ENCODE measurements around the gene MOCS3. TPM values are rescaled to one million over a fixed set of nuclear protein-coding genes. Genes with fewer than 3 reads are reported as not detected.
A peak's percentile ranks its signal among the peaks of the same experiment; 100 is the strongest.

MOCS3 gene
- total RNA-seq, 1 donor from 2014 or later: 3.2 TPM

DNA sequence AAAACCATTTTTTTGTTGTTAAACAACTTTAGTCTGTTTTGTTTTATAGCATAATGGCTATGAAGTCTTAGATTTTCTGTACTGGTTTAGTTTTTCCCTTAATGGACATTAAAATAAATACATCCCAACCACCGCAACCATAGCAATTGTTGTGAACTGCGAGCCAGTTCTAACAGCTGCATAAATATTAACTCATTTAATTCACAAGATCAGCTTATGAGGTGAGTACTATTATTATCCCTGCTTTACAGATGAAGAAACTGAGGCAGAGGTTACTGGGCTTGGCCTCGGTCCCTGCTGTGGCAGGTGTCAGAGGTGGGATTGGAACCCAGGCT, 23.1 kb downstream of the MOCS3 start:
- no peak for DNase-seq (ENCODE audit: extremely low spot score in 2 of 2)
- no peaks in the 10 kb centered on the region for H3K36me3 ChIP-seq
- H3K9me3 ChIP-seq: no peaks in the 10 kb centered on the region
- no peak overlapping the region for H3K27ac ChIP-seq
- H3K27me3 ChIP-seq: no peaks in the 10 kb centered on the region
- H3K4me3 ChIP-seq: no peak overlapping the region
- TF ChIP-seq POLR2AphosphoS5 (IDR thresholded peaks at IDR 0.05; ENCODE audit: insufficient read depth in 1 of 2, low read depth in 1 of 2): no peak
- no peak for TF ChIP-seq POLR2A (IDR thresholded peaks at IDR 0.05)
- TF ChIP-seq, protein P1, sequence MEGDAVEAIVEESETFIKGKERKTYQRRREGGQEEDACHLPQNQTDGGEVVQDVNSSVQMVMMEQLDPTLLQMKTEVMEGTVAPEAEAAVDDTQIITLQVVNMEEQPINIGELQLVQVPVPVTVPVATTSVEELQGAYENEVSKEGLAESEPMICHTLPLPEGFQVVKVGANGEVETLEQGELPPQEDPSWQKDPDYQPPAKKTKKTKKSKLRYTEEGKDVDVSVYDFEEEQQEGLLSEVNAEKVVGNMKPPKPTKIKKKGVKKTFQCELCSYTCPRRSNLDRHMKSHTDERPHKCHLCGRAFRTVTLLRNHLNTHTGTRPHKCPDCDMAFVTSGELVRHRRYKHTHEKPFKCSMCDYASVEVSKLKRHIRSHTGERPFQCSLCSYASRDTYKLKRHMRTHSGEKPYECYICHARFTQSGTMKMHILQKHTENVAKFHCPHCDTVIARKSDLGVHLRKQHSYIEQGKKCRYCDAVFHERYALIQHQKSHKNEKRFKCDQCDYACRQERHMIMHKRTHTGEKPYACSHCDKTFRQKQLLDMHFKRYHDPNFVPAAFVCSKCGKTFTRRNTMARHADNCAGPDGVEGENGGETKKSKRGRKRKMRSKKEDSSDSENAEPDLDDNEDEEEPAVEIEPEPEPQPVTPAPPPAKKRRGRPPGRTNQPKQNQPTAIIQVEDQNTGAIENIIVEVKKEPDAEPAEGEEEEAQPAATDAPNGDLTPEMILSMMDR (IDR thresholded peaks at IDR 0.05): no peak
- H3K4me1 ChIP-seq: peaks cover 18% of the 10 kb centered on the region
- intact Hi-C loops (cut with DNase I): no loop called here

DNA sequence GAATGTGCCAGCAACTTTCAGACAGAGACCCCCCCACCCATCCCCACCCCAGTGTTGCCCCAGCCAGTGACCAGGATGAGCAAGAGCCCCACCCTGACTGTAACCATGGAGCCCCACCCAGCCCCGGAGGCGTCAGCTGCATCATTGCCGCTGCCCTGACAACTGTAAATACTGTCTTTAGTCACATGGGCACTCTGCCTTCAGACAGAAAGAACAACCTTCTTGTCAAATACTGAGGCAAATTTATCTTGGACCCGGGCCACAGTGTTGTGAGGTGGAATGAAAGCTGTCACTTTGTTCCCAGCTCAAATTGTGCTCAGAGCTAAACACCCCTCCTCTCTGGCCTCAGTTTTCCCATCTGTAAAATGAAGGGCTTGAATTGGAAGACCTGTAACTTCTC, 23.7 kb downstream of the MOCS3 start:
- Histone ChIP-seq H3K36me3 (no peaks in the 10 kb centered on the region), H3K27ac (no peak overlapping the region), H3K4me1 (peaks cover 18% of the 10 kb centered on the region), H3K9me3 (no peaks in the 10 kb centered on the region), H3K4me3 (no peak overlapping the region), H3K27me3 (no peaks in the 10 kb centered on the region)
- TF ChIP-seq, protein P1 (IDR thresholded peaks at IDR 0.05): no peak
- no peak for TF ChIP-seq POLR2AphosphoS5 (IDR thresholded peaks at IDR 0.05; ENCODE audit: insufficient read depth in 1 of 2, low read depth in 1 of 2)
- no peak for TF ChIP-seq POLR2A (IDR thresholded peaks at IDR 0.05)
- DNase-seq (ENCODE audit: extremely low spot score in 2 of 2): no peak
- intact Hi-C loops (cut with DNase I): no loop called here

DNA sequence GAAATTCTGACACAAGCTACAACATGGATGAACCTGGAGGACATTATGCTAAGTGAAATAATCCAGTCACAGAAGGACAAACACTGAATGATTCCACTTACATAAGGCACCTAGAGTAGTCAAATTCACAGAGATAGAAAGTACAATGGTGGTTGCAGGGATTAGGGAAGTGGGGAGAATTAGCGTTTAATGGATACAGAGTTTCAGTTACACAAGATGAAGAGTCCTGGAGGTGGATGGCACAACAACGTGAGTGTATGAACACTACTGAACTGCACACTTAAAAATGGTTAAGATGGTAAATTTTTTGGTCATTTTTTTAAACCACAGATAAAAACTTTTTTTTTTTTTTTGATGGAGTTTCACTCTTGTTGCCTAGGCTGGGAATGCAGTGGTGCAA, 24.7 kb downstream of the MOCS3 start:
- DNase-seq (ENCODE audit: extremely low spot score in 2 of 2): no peak
- TF ChIP-seq, protein P1 (IDR thresholded peaks at IDR 0.05): no peak
- TF ChIP-seq POLR2A (IDR thresholded peaks at IDR 0.05): no peak
- no peaks in the 10 kb centered on the region for H3K36me3 ChIP-seq
- no peak overlapping the region for H3K4me3 ChIP-seq
- H3K4me1 ChIP-seq: peaks cover 18% of the 10 kb centered on the region
- H3K27me3 ChIP-seq: no peaks in the 10 kb centered on the region
- intact Hi-C loops (cut with DNase I): no loop called here
- H3K27ac ChIP-seq: no peak overlapping the region
- H3K9me3 ChIP-seq: no peaks in the 10 kb centered on the region

GRCh38 chr20:50987493-50988210, 29.0 kb downstream of the MOCS3 start:
- Histone ChIP-seq H3K27me3 (no peaks in the 10 kb centered on the region), H3K36me3 (no peaks in the 10 kb centered on the region), H3K9me3 (no peaks in the 10 kb centered on the region), H3K4me3 (no peak overlapping the region), H3K27ac (no peak overlapping the region), H3K4me1 (no peaks in the 10 kb centered on the region)
- intact Hi-C loops (cut with DNase I): loop anchor here (5.0 kb wide), 1 partner anchor 320 kb away; no protein-coding TSS in a partner anchor
- TF ChIP-seq POLR2A (IDR thresholded peaks at IDR 0.05): no peak
- TF ChIP-seq, protein P1 (IDR thresholded peaks at IDR 0.05): peak; percentile 82 to 93 (median 91)
- DNase-seq (ENCODE audit: extremely low spot score in 2 of 2): no peak

GRCh38 chr20:50991076-50991475, 32.5 kb downstream of the MOCS3 start:
- TF ChIP-seq, protein P1 (IDR thresholded peaks at IDR 0.05): no peak
- TF ChIP-seq POLR2AphosphoS5 (IDR thresholded peaks at IDR 0.05; ENCODE audit: insufficient read depth in 1 of 2, low read depth in 1 of 2) (no peak), POLR2A (IDR thresholded peaks at IDR 0.05) (no peak)

More at GRCh38 chr20:50991076-50991475, 32.5 kb downstream of the MOCS3 start:
- DNase-seq (ENCODE audit: extremely low spot score in 2 of 2): no peak
- intact Hi-C loops (cut with DNase I): no loop called here
- Histone ChIP-seq H3K9me3 (no peaks in the 10 kb centered on the region), H3K4me3 (no peak overlapping the region), H3K27ac (no peak overlapping the region), H3K36me3 (no peaks in the 10 kb centered on the region), H3K4me1 (no peaks in the 10 kb centered on the region), H3K27me3 (no peaks in the 10 kb centered on the region)
